ENCODE results near the gene EPHA6.

EPHA6 gene

DNA sequence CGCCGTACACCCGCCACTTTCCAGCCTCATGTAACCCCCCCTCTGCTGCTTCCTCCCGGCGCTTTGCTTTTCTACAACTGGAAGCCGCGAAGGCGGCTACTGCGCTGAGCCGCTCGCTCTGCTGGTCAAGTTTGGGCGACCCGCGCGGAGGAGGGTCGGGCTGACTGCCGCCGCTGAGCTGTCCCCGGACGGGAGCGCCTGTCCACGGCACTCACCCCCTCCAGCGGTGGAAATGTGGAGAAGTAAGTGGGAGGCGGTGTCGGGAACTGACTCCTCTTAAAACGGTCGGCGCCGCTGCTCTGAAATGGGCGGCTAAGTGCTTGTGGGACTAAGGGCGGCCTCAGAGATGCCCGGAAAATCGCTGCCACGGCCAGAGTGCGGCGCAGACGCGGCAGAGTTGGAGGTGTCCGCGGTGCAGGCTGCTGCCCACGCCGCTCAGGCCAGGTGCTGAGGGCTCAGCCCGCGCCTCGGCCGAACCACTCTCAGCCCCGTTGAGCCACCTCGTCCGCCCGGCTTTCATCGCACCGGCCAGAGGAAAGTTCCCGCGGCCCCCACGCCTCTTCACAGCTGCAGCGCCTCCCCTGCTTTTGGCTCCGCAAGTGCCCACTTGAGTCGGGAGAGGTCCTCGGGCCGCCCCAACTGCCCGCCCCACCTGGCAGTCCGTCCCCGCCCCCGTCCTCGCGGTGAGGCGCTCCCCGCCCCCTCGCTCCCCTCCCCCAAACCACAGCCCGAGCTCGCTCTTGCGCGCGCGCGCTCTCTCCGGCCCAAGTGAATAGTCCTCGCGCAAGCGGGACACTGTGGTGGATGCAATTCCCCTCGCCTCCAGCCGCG, at the start of gene EPHA6:
Gene EPHA6, plus strand, starts transcription at position 775 of the 831 bp plus-strand sequence.
- DNase-seq (ENCODE audit: extremely low spot score): peak; percentile 49
- CTCF ChIA-PET: no interaction called here
- TF ChIP-seq SUZ12 (IDR thresholded peaks at IDR 0.05): no peak
- peak; percentile 91 for TF ChIP-seq L3MBTL2 (conservative IDR thresholded peaks at IDR 0.05)
- POLR2A ChIA-PET: interaction anchor here (0.7 to 1.6 kb wide), 3 partner anchors 10 to 1739 kb away, joined by 4 to 6 read pairs (median 4); no protein-coding TSS in a partner anchor

DNA sequence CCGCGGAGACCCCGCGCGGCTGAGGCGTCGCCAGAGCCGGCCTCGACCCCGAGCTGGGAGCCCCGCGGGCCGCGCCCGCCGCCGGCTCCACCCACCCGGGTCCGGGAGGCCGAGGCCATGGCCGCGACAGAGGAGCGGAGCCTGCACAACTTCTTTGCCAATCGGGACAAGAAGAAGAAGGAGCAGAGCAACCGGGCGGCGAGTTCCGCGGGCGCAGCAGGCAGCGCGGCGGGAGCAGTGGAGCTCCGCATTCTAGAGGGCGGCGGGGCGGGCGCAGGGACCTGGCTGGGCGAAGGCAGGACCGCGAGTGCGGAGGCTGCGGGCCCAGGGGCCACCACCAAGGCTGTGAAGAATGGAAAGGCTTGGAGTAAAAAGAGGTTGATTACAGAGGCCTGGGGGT, 37.6 kb upstream of the EPHA6 start:
- POLR2A ChIA-PET: no interaction called here
- TF ChIP-seq ARNT (IDR thresholded peaks at IDR 0.05) (no peak), FOXM1 (IDR thresholded peaks at IDR 0.05; ENCODE audit: borderline replicate concordance) (no peak), FOXK2 (IDR thresholded peaks at IDR 0.05) (no peak)
- DNase-seq (ENCODE audit: extremely low spot score): no peak
- CTCF ChIA-PET: no interaction called here

DNA sequence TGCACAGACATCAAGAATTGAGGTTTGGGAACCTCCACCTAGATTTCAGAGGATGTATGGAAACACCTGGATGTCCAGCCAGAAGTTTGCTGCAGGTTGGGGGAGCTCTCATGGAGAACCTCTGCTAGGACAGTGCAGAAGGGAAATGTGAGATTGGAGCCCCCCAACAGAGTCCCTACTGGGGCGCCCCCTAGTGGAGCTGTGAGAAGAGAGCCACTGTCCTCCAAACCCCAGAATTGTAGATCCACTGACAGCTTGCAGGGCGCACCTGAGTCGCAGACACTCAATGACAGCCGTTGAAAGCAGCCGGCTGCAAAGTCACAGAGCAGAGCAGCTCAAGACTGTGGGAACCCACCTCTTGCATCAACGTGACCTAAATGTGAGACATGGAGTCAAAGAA, 34.6 kb upstream of the EPHA6 start:
- ChIA-PET POLR2A (no interaction called here), CTCF (no interaction called here)
- DNase-seq (ENCODE audit: extremely low spot score): no peak
- TF ChIP-seq LEF1 (IDR thresholded peaks at IDR 0.05; ENCODE audit: borderline replicate concordance) (no peak), BHLHE40 (IDR thresholded peaks at IDR 0.05; ENCODE audit: borderline replicate concordance) (no peak), FOXA1 (IDR thresholded peaks at IDR 0.05) (no peak), SP1 (IDR thresholded peaks at IDR 0.05) (no peak), ELF4 (IDR thresholded peaks at IDR 0.05) (no peak), CTBP1 (IDR thresholded peaks at IDR 0.05; ENCODE audit: borderline replicate concordance) (no peak), FOXM1 (IDR thresholded peaks at IDR 0.05; ENCODE audit: borderline replicate concordance) (no peak), SUZ12 (IDR thresholded peaks at IDR 0.05) (no peak), NFRKB (IDR thresholded peaks at IDR 0.05) (no peak), HDGF (IDR thresholded peaks at IDR 0.05; ENCODE audit: borderline replicate concordance) (no peak), TARDBP (IDR thresholded peaks at IDR 0.05) (no peak), L3MBTL2 (conservative IDR thresholded peaks at IDR 0.05) (no peak), ZNF384 (IDR thresholded peaks at IDR 0.05) (no peak), ARNT (IDR thresholded peaks at IDR 0.05) (no peak)

DNA sequence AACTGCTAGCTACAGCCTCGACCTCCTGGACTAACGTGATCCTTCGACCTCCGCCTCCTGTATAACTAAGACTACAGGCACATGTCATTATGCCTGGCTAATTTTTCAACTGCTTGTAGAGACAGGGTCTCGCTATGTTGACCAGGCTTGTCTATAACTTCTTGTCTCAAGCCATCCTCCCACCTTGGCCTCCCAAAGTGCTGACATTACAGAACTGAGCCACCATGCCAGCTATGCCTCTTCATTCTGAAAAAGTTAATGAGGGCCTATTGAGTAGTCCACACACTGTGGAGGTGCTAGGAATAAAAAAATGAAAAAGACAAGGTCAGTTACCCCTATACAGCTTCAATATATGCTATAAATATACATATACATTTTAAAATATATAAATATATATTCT, 18.3 kb upstream of the EPHA6 start:
- ChIA-PET POLR2A (no interaction called here), CTCF (no interaction called here)
- DNase-seq (ENCODE audit: extremely low spot score): no peak
- TF ChIP-seq FOXA1 (IDR thresholded peaks at IDR 0.05): no peak
- no peak for TF ChIP-seq L3MBTL2 (conservative IDR thresholded peaks at IDR 0.05)
- no peak for TF ChIP-seq CTBP1 (IDR thresholded peaks at IDR 0.05; ENCODE audit: borderline replicate concordance)
- no peak for TF ChIP-seq BHLHE40 (IDR thresholded peaks at IDR 0.05; ENCODE audit: borderline replicate concordance)
- no peak for TF ChIP-seq ELF4 (IDR thresholded peaks at IDR 0.05)
- no peak for TF ChIP-seq HDGF (IDR thresholded peaks at IDR 0.05; ENCODE audit: borderline replicate concordance)
- TF ChIP-seq FOXM1 (IDR thresholded peaks at IDR 0.05; ENCODE audit: borderline replicate concordance): no peak
- no peak for TF ChIP-seq FOXK2 (IDR thresholded peaks at IDR 0.05)
- no peak for TF ChIP-seq NFRKB (IDR thresholded peaks at IDR 0.05)

DNA sequence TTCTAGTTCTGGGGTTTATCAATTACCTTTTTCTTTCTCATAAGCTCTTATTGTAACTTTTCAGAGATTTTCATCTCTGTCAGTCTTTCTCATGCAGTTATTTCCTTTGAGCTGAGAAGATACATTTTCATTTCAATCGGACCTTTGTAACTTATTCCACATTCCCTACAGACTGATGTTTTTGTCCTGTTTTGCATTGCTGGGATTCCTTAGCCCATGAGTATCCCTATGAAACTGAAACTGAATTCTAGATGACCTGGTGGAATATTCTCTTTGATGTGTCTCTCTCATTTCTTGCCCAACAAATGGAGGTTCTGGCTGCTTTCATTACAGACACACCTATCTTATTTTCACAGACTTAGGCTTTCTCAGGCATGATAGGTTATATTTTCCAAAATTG, 10.5 kb upstream of the EPHA6 start:
- CTCF ChIA-PET: no interaction called here
- POLR2A ChIA-PET: no interaction called here
- no peak for DNase-seq (ENCODE audit: extremely low spot score)
- TF ChIP-seq FOXA1 (IDR thresholded peaks at IDR 0.05): no peak
- no peak for TF ChIP-seq SP1 (IDR thresholded peaks at IDR 0.05)
- no peak for TF ChIP-seq CTBP1 (IDR thresholded peaks at IDR 0.05; ENCODE audit: borderline replicate concordance)
- no peak for TF ChIP-seq LEF1 (IDR thresholded peaks at IDR 0.05; ENCODE audit: borderline replicate concordance)
- no peak for TF ChIP-seq FOXK2 (IDR thresholded peaks at IDR 0.05)
- TF ChIP-seq ARNT (IDR thresholded peaks at IDR 0.05): no peak
- no peak for TF ChIP-seq ZNF384 (IDR thresholded peaks at IDR 0.05)
- no peak for TF ChIP-seq L3MBTL2 (conservative IDR thresholded peaks at IDR 0.05)
- no peak for TF ChIP-seq NFRKB (IDR thresholded peaks at IDR 0.05)
- TF ChIP-seq SUZ12 (IDR thresholded peaks at IDR 0.05): no peak
- no peak for TF ChIP-seq FOXM1 (IDR thresholded peaks at IDR 0.05; ENCODE audit: borderline replicate concordance)
- no peak for TF ChIP-seq BHLHE40 (IDR thresholded peaks at IDR 0.05; ENCODE audit: borderline replicate concordance)
- TF ChIP-seq, protein P1, sequence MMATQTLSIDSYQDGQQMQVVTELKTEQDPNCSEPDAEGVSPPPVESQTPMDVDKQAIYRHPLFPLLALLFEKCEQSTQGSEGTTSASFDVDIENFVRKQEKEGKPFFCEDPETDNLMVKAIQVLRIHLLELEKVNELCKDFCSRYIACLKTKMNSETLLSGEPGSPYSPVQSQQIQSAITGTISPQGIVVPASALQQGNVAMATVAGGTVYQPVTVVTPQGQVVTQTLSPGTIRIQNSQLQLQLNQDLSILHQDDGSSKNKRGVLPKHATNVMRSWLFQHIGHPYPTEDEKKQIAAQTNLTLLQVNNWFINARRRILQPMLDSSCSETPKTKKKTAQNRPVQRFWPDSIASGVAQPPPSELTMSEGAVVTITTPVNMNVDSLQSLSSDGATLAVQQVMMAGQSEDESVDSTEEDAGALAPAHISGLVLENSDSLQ (IDR thresholded peaks at IDR 0.05): no peak
- no peak for TF ChIP-seq HDGF (IDR thresholded peaks at IDR 0.05; ENCODE audit: borderline replicate concordance)
- TF ChIP-seq ELF4 (IDR thresholded peaks at IDR 0.05): no peak
- TF ChIP-seq TARDBP (IDR thresholded peaks at IDR 0.05): no peak

DNA sequence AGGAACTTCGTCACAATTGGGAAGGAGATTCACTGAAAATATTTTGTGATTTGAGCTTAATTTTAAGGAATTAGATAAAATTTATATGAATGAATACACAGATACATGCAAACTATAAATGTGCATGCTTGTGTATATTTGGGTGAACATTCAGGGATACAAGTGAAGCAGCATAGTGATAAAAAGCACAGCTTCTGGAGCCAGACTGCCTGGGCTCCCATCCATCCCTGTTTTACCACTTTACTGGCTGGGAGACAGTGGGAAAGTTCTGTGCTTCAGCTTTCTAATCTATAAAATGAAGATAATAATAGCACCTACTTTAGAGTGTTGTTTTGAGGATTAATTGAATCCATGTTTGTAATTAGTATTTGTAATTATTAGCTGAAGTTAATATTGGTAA, 8.1 kb upstream of the EPHA6 start:
- TF ChIP-seq HDGF (IDR thresholded peaks at IDR 0.05; ENCODE audit: borderline replicate concordance) (no peak), FOXK2 (IDR thresholded peaks at IDR 0.05) (no peak), FOXM1 (IDR thresholded peaks at IDR 0.05; ENCODE audit: borderline replicate concordance) (no peak), NFRKB (IDR thresholded peaks at IDR 0.05) (no peak), SP1 (IDR thresholded peaks at IDR 0.05) (no peak), L3MBTL2 (conservative IDR thresholded peaks at IDR 0.05) (no peak), ELF4 (IDR thresholded peaks at IDR 0.05) (no peak), FOXA1 (IDR thresholded peaks at IDR 0.05) (no peak), BHLHE40 (IDR thresholded peaks at IDR 0.05; ENCODE audit: borderline replicate concordance) (no peak)
- ChIA-PET CTCF (no interaction called here), POLR2A (no interaction called here)
- DNase-seq (ENCODE audit: extremely low spot score): no peak

DNA sequence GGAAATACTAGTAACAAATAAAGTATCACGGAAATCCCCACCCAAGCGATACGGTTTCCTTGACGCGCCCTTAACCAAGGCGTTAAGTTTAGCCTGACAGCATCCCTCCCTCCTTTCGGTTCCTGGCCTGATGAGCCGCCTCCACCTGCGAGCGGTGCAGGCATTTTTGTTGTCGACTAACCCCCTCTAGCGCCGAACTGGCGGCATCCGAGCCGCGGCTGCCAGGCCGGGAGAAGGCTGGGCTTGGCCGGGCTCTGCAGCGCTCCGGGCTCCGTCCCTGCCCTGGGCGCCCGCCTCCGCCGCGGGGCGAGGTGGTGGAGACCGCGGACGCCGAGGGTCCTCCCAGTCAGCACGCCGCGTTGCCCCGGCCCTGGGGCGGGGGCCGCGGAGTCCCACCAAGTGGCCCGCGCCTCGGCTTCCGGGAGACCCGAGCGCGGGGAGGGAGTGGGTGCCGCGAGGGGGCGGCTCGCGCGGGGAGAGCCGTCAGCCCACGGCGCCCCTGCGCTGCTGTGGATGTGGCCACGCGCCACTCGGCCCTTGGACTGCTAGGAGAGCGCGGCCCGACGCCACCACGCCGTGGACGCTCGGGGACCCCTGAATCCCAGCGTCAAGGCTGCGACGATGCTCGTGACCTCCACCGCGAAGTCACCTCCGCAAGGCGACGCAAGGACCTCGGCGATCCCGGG, 1.1 kb upstream of the EPHA6 start:
- peak; percentile 75 for DNase-seq (ENCODE audit: extremely low spot score)
- ChIA-PET CTCF (no interaction called here), POLR2A (interaction anchor here (1.6 kb wide), 1 partner anchor 10 kb away, joined by 6 read pairs; no protein-coding TSS in a partner anchor)
- TF ChIP-seq TARDBP (IDR thresholded peaks at IDR 0.05) (no peak), CTBP1 (IDR thresholded peaks at IDR 0.05; ENCODE audit: borderline replicate concordance) (0 out of 2 replicates have a peak, but pooled peaks have one; percentile 38), LEF1 (IDR thresholded peaks at IDR 0.05; ENCODE audit: borderline replicate concordance) (peak; percentile 42; the same call in 1 of the 2 replicates)

Measured in HEK293T (cell line).